Erythroblast (primary cell): Measurements from ENCODE around the gene IQSEC1.
A peak's percentile ranks its signal among the peaks of the same experiment; 100 is the strongest.

Source experiments
- DNase-seq, 2 experiments: peaks; one replicate each; lab custom pipeline; 2025; lab: John Stamatoyannopoulos, UW
- GATA1 ChIP-seq: IDR thresholded peaks from 2 replicates; pipeline ENCODE4 v1.6.1; 2011; ENCODE audit warnings: low read depth, mild to moderate bottlenecking, control low read depth, low read length, moderate library complexity
- POLR2A ChIP-seq: IDR thresholded peaks from 2 replicates; pipeline ENCODE4 v1.6.1; 2011; ENCODE audit warnings: mild to moderate bottlenecking, low read length

IQSEC1 gene

DNA sequence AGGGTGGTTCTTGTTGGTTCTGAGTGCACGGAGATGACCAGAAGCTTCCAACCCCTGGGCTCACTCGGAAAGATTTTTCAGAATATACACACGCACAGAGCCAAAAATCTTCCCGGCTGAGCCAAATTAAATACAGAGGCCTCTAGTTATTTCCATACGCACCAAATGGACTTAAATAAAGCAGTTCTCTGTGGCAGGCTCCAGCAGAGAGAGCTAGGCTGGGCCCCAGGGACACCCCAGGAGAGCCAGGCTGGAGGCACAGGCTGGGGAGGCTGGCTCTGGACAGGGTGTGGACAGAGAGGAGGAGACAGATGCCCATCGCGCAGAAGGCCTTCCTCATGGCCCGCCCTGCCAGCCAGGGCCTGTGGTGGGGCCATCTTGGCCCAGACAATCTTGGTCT lies 115.9 kb downstream of the IQSEC1 start:
- peak in 1 of 2 experiments; percentile 21 for DNase-seq
- no peak for TF ChIP-seq GATA1
- TF ChIP-seq POLR2A, result no peak

DNA sequence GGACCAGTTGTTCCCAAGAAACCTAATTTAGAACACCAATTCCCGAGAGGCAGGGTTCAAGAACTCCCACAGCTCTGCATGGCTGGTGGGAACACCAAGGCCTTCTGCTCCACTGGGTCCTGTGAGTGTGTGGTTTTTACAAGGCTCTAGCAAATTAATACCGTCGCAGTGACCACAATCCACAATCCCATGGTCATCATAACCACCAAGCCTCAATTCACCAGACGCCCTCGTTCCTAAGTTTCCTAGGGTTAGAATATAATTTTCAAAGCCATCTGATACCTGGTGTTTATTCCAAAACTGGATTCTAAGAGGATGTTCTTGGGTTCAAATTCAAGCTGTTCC lies 116.9 kb downstream of the IQSEC1 start:
- DNase-seq, result no peak
- TF ChIP-seq GATA1 (no peak), POLR2A (no peak)

- no peak for TF ChIP-seq POLR2A
- no peak for TF ChIP-seq GATA1
- DNase-seq, result peak; percentile 32 to 55
Observed at GRCh38 chr3:12955651-12956315, 117.4 kb downstream of the IQSEC1 start.

DNA sequence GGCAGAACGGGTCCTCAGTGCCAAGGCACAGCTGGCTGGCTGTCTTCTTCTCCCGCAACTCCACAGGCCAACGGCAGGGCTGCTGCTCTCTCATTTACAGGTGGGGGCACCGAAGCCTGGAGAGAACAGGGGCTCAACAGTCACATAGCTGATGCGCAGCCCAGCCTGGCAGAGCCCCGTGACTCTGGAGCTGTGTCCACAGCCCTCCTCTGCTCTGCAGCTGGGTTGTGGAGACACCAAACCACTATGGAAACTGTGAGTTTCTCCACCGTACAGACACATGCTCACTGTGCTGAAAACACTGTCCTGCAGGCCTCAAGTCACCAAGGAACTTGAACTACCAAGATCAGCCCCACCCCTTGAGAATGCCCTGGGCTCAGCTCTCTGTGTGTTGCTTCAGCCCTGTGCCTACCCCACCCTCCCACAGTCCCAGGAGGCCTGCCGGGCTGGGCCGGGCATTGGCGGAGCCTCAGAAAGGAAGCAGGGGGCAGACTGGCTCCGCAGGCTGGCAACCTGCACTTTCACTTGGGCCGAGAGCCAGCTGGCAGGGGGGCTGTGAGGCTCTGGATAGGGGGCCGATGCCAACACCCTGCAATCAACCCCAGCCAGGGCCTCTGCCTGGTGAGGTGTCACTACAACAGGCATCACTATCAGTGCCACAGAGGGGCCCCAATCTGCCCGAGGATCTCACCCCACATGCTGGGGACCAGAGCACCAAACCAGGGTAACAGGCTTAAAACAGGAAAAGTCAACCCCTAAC lies 118.2 kb downstream of the IQSEC1 start:
- DNase-seq, result peak; percentile 90 to 93
- peak; percentile 66 for TF ChIP-seq POLR2A
- no peak for TF ChIP-seq GATA1

DNA sequence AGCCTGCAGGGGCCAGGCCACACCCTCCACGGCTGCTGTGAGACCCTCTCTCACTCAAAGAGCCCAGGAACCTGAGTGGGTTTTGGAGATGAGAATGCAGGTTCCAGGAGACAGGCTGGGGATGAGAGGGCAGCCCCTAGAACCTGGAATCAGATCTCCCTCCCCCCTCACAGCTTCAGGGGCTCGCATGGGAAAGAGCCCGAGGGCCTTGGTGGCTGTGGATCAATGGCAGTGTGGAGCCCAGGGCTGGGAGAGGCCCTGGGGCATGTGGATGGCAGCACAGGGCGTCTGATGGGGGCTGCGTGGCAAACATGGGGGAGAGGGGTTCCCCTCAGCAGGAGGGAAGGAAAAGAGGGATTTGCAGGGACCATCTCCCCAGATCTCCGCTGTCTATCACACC lies 119.0 kb downstream of the IQSEC1 start:
- DNase-seq, result peak in 1 of 2 experiments; percentile 46
- TF ChIP-seq GATA1 (no peak), POLR2A (no peak)

- TF ChIP-seq GATA1 (peak; percentile 68), POLR2A (peak; percentile 85)
- peak; percentile 95 to 98 for DNase-seq
Observed at GRCh38 chr3:12953201-12953995, 119.8 kb downstream of the IQSEC1 start.

- no peak for TF ChIP-seq POLR2A
- TF ChIP-seq GATA1, result no peak
- DNase-seq, result peak; percentile 51 to 65
Observed at GRCh38 chr3:12952343-12953200, 120.7 kb downstream of the IQSEC1 start.

GRCh38 chr3:12948891-12949711 lies 124.1 kb downstream of the IQSEC1 start:
- DNase-seq, result peak; percentile 57 to 63
- TF ChIP-seq GATA1, result no peak
- no peak for TF ChIP-seq POLR2A

DNA sequence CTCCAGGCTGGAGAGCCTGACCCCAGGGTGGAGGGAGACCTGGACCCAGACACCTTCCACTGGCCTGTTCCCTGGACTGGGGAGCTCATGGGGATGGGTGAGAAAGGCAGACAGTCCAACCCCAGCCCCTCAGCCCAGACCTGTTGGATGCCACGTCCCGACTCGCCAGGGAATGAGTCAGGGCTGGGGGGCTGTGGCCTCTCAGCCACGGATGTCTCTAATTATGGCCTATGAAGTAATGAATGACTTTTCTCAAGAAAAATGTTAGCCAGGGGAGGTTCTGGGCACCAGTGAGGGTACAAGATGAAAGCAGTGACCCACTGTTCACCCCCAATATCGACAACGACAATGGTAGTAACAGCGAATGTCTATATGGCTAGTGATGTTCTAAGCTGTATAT lies 124.9 kb downstream of the IQSEC1 start:
- TF ChIP-seq GATA1, result no peak
- TF ChIP-seq POLR2A, result no peak
- DNase-seq, result no peak

- TF ChIP-seq POLR2A (no peak), GATA1 (no peak)
- DNase-seq, result peak; percentile 77 to 85
Observed at GRCh38 chr3:12947504-12948369, 125.5 kb downstream of the IQSEC1 start.

DNA sequence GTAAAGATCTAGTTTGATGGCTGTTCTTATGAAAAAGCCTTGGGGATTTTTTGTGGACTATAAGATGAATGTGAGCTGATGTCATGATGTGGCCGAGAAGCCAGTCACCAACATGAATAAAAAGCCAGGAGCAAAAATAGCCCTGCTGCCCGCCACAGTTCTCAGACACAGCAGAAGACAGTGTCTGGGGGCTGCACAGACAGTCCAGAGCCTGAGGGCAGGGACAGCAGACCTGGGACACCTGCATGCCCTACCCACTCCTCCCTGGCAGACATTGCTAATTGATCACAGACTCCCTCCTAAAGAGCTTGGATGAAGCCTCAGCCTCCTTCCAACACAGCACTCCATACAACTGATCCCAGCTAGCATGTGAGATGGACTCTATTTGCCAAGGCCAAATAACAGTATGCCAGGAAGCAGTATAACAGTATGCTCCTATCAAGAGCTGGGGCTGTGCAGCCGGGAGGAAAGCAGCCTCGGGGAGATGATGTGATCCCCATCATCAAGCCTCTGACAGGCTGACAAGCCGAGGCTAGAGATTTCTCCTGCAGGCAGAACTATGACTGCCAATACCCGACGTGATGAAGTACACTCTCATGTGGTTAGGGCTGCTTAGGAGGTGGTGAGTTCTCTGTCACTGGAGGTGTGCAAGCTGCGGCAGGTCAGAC lies 126.4 kb downstream of the IQSEC1 start:
- no peak for DNase-seq
- TF ChIP-seq POLR2A, result no peak
- TF ChIP-seq GATA1, result no peak

DNA sequence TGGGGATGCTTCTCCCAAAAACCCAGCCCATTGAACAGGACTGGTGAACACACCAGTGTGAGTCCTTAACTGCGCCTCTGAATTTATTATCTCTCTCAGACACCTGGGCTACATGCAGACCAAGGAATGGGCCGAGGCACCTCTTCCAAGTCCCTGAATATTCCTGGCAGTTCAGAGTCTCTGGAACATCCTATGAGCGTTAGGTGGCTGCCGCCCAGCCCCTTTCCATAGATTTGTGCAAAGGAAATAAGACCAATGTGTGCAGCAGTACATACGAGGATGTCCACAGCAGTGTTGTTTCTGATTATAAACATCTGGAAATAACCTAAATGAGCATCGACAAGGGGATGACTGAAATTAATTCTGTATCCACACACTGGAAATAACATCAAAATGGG lies 127.0 kb downstream of the IQSEC1 start:
- DNase-seq, result peak; percentile 45 to 47
- TF ChIP-seq POLR2A (no peak), GATA1 (no peak)
